CD4-positive, alpha-beta T cell (primary cell): Measurements from ENCODE around the gene BCL2L1. TPM values are rescaled to one million over a fixed set of nuclear protein-coding genes. Genes with fewer than 3 reads are reported as not detected.

Experiments used
- ATAC-seq: fragments of 200-7000 bp; cut with Tn5 transposase; one replicate; pipeline ENCODE4 v1.10.0; 2022; ENCODE audit warnings: mild to moderate bottlenecking; ENCODE audit not compliant: poor library complexity
- CTCF ChIA-PET: fragments of 350-600 bp; sonication (Branson Sonifier 250); formaldehyde crosslinking; loops from one replicate; lab custom pipeline; 2021; ENCODE audit warnings: antibody characterized with exemption, inconsistent platforms; lab: Charles Lee
- POLR2A ChIA-PET: fragments of 350-600 bp; sonication (Branson Sonifier 250); formaldehyde crosslinking; loops from one replicate; lab custom pipeline; 2021; ENCODE audit warnings: antibody characterized with exemption, inconsistent platforms; lab: Charles Lee
- DNase-seq, 14 experiments: peaks; one replicate each; pipeline ENCODE4 v3.0.0-alpha.2; 2013 to 2020; ENCODE audit warnings: mixed read lengths in 2 of 14
- H3K27ac ChIP-seq, 2 donors: one replicate each; pipeline versions ENCODE4 v1.5.1 to v1.7.0; 2013; ENCODE audit warnings: low read length in 2 of 2, low read depth in 1 of 2, mild to moderate bottlenecking in 1 of 2
- H3K27me3 ChIP-seq, 2 experiments: 1 replicate in 1 of 2; 2 replicates in 1 of 2; pipeline versions ENCODE4 v1.6.1 to v1.7.0; 2013; ENCODE audit warnings: low read length in 2 of 2, control low read depth in 1 of 2, mild to moderate bottlenecking in 1 of 2, moderate library complexity in 1 of 2; ENCODE audit not compliant: insufficient read depth in 2 of 2, control insufficient read depth in 1 of 2
- H3K36me3 ChIP-seq: one replicate; pipeline ENCODE4 v1.6.1; 2013; ENCODE audit warnings: low read length, control low read depth; ENCODE audit not compliant: insufficient read depth
- H3K4me1 ChIP-seq: one replicate; pipeline ENCODE4 v1.6.1; 2013; ENCODE audit warnings: low read length, control low read depth; ENCODE audit not compliant: insufficient read depth
- H3K4me3 ChIP-seq: one replicate; pipeline ENCODE4 v1.5.1; 2013; ENCODE audit warnings: mild to moderate bottlenecking, low read length, moderate library complexity
- H3K9me3 ChIP-seq, 2 experiments: 1 replicate in 1 of 2; 2 replicates in 1 of 2; pipeline versions ENCODE4 v1.6.1 to v1.7.0; 2013; ENCODE audit warnings: low read length in 2 of 2, mild to moderate bottlenecking in 2 of 2, control low read depth in 1 of 2, moderate library complexity in 1 of 2; ENCODE audit not compliant: control insufficient read depth in 1 of 2, insufficient read depth in 1 of 2
- H3K27ac Mint-ChIP-seq: one replicate; pipeline ENCODE4 v1.8.0; 2020; ENCODE audit warnings: mixed read lengths
- H3K27me3 Mint-ChIP-seq: one replicate; pipeline ENCODE4 v1.8.0; 2021; ENCODE audit warnings: mixed read lengths
- H3K36me3 Mint-ChIP-seq: one replicate; pipeline ENCODE4 v1.8.0; 2021; ENCODE audit warnings: low read depth, mixed read lengths
- H3K4me1 Mint-ChIP-seq: one replicate; pipeline ENCODE4 v1.8.0; 2021; ENCODE audit warnings: low read depth, mixed read lengths
- H3K4me3 Mint-ChIP-seq: one replicate; pipeline ENCODE4 v1.8.0; 2020; ENCODE audit warnings: mild to moderate bottlenecking, mixed read lengths
- H3K9me3 Mint-ChIP-seq: one replicate; pipeline ENCODE4 v1.8.0; 2020; ENCODE audit warnings: mixed read lengths
- CTCF ChIP-seq: fragments of 200-600 bp; IDR thresholded peaks from one replicate; pipeline ENCODE4 v1.8.0; 2022; ENCODE audit warnings: antibody characterized with exemption, mild to moderate bottlenecking
- intact Hi-C, 2 experiments: fragments of 100-400 bp; cut with DNase I in 1 of 2; cut with micrococcal nuclease in 1 of 2; formaldehyde crosslinking; loops; one replicate each; pipeline versions ENCODE4 v1.15.1 to v1.9.0; 2023 to 2025; cut with DNase I, micrococcal nuclease
- total RNA-seq, 174 experiments: library from RNA in 2 of 174; stranded (reverse) in 2 of 174; gene quantifications; one replicate each; pipeline ENCODE4 v1.2.3 and lab custom pipeline; 2021 to 2026

Gene BCL2L1
- total RNA-seq, 2 experiments from 2014 or later: 11.8 to 11.9 TPM

GRCh38 chr20:31767805-31768204 is 45.1 kb upstream of the BCL2L1 start:
- H3K27me3 ChIP-seq: no peaks in the 10 kb centered on the region
- intact Hi-C loops: no loop called here
- peaks cover 4% of the 10 kb centered on the region for H3K4me1 ChIP-seq
- DNase-seq (no peak), ATAC-seq (no peak)
- ChIA-PET POLR2A (no interaction called here), CTCF (interaction anchor here (0.7 kb wide), 1 partner anchor 44 kb away, joined by 4 read pairs; no protein-coding TSS in a partner anchor)
- H3K9me3 ChIP-seq: no peaks in the 10 kb centered on the region
- H3K4me3 Mint-ChIP-seq: no peak overlapping the region
- no peaks in the 10 kb centered on the region for H3K9me3 Mint-ChIP-seq
- no peak for TF ChIP-seq CTCF
- no peaks in the 10 kb centered on the region for H3K27me3 Mint-ChIP-seq
- H3K27ac Mint-ChIP-seq: no peak overlapping the region
- H3K27ac ChIP-seq: no peak overlapping the region
- no peaks in the 10 kb centered on the region for H3K36me3 Mint-ChIP-seq
- H3K4me1 Mint-ChIP-seq: peaks cover 6% of the 10 kb centered on the region
- H3K4me3 ChIP-seq: no peak overlapping the region
- no peaks in the 10 kb centered on the region for H3K36me3 ChIP-seq

DNA sequence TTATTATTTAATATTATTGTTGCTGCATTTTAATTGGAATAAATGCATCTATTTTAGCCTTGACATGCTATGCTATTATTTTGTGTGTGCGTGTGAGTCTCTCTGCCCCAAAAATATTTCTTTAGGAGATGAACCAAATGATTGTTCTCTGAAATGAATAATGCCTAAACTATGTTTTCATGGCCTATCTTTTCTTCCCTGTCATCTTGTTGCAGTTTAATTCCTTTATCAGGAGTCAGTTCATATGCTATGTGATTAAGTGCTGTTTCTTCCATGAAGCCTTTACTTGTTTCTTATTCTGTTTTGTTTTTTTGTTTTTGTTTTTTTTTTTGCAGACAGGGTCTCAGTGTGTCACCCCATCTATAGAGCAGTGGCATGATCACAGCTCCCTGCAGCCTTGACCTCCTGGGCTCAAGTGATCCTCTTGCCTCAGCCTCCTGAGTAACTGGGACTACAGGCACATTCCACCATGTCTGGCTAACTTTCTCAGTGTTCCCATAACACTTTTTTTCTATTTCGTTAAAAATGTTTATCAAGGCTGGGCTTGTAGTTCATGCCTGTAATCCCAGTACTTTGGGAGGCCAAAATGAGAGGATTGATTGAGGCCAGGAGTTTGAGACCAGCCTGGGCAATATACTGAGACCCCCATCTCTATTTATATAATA is 42.1 kb upstream of the BCL2L1 start:
- H3K27ac ChIP-seq: no peak overlapping the region
- H3K4me1 ChIP-seq: peaks cover 2% of the 10 kb centered on the region
- Mint-ChIP-seq H3K27me3 (no peaks in the 10 kb centered on the region), H3K9me3 (no peaks in the 10 kb centered on the region), H3K4me3 (no peak overlapping the region), H3K36me3 (no peaks in the 10 kb centered on the region), H3K4me1 (no peaks in the 10 kb centered on the region), H3K27ac (no peak overlapping the region)
- CTCF ChIA-PET: no interaction called here
- POLR2A ChIA-PET: no interaction called here
- ATAC-seq: no peak
- TF ChIP-seq CTCF: no peak
- no peak overlapping the region for H3K4me3 ChIP-seq
- DNase-seq: no peak
- H3K9me3 ChIP-seq: no peaks in the 10 kb centered on the region
- no peaks in the 10 kb centered on the region for H3K27me3 ChIP-seq
- no peaks in the 10 kb centered on the region for H3K36me3 ChIP-seq
- intact Hi-C loops: no loop called here

GRCh38 chr20:31760519-31761240 is 38.0 kb upstream of the BCL2L1 start:
- intact Hi-C loops: no loop called here
- Histone ChIP-seq H3K27ac (no peak overlapping the region), H3K9me3 (no peaks in the 10 kb centered on the region), H3K4me3 (no peak overlapping the region), H3K4me1 (no peaks in the 10 kb centered on the region), H3K27me3 (no peaks in the 10 kb centered on the region), H3K36me3 (no peaks in the 10 kb centered on the region)
- no peaks in the 10 kb centered on the region for H3K27me3 Mint-ChIP-seq
- ATAC-seq (no peak), DNase-seq (no peak)
- no peaks in the 10 kb centered on the region for H3K4me1 Mint-ChIP-seq
- no peak for TF ChIP-seq CTCF
- no peaks in the 10 kb centered on the region for H3K36me3 Mint-ChIP-seq
- no peak overlapping the region for H3K4me3 Mint-ChIP-seq
- no peaks in the 10 kb centered on the region for H3K9me3 Mint-ChIP-seq
- ChIA-PET POLR2A (no interaction called here), CTCF (interaction anchor here (0.6 kb wide), 1 partner anchor 219 kb away, joined by 3 read pairs; no protein-coding TSS in a partner anchor)
- H3K27ac Mint-ChIP-seq: no peak overlapping the region
